Hepatocyte (in vitro differentiated cells): ENCODE results near the gene FSHB. TPM values are rescaled to one million over a fixed set of nuclear protein-coding genes. Genes with fewer than 3 reads are reported as not detected.

ENCODE experiments used
- DNase-seq: peaks from one replicate; pipeline ENCODE4 v3.0.0-alpha.2; 2016; ENCODE audit warnings: low spot score
- H2AFZ ChIP-seq: fragments of 200-600 bp; sonication (generic); 2 replicates; pipeline ENCODE4 v1.6.0; 2016; ENCODE audit warnings: antibody characterized with exemption, mild to moderate bottlenecking
- H3K27ac ChIP-seq: fragments of 200-600 bp; sonication (generic); 2 replicates; pipeline ENCODE4 v1.5.1; 2016; ENCODE audit warnings: mild to moderate bottlenecking
- H3K27me3 ChIP-seq: fragments of 200-600 bp; sonication (generic); 2 replicates; pipeline ENCODE4 v1.6.1; 2016
- H3K36me3 ChIP-seq: fragments of 200-600 bp; sonication (generic); replicated peaks from 2 replicates; pipeline ENCODE4 v1.5.1; 2016; ENCODE audit warnings: low read depth; ENCODE audit not compliant: insufficient read depth
- H3K4me1 ChIP-seq: fragments of 200-600 bp; sonication (generic); 2 replicates; pipeline ENCODE4 v1.5.1; 2016; ENCODE audit warnings: mild to moderate bottlenecking, moderate library complexity; ENCODE audit not compliant: insufficient read depth
- H3K4me2 ChIP-seq: fragments of 200-600 bp; sonication (generic); 2 replicates; pipeline ENCODE4 v1.6.0; 2016
- H3K4me3 ChIP-seq: fragments of 200-600 bp; sonication (generic); 2 replicates; pipeline ENCODE4 v1.5.1; 2016; ENCODE audit warnings: mild to moderate bottlenecking
- H3K79me2 ChIP-seq: fragments of 200-600 bp; sonication (generic); 2 replicates; pipeline ENCODE4 v1.6.0; 2017; ENCODE audit warnings: mild to moderate bottlenecking
- H3K9me2 ChIP-seq: fragments of 200-600 bp; sonication (generic); replicated peaks from 2 replicates; pipeline ENCODE4 v1.6.0; 2017; ENCODE audit warnings: mild to moderate bottlenecking; ENCODE audit not compliant: insufficient read depth
- H3K9me3 ChIP-seq: fragments of 200-600 bp; sonication (generic); 2 replicates; pipeline ENCODE4 v1.5.1; 2016; ENCODE audit warnings: low read depth, mild to moderate bottlenecking
- H4K20me1 ChIP-seq: fragments of 200-600 bp; sonication (generic); 2 replicates; pipeline ENCODE4 v1.6.0; 2016; ENCODE audit warnings: mild to moderate bottlenecking; ENCODE audit not compliant: insufficient read depth, poor library complexity, severe bottlenecking
- CTCF ChIP-seq: fragments of 200-600 bp; sonication (generic); IDR thresholded peaks from 2 replicates; pipeline ENCODE4 v1.5.1; 2016; ENCODE audit warnings: antibody characterized with exemption, mild to moderate bottlenecking; ENCODE audit not compliant: poor library complexity
- EZH2 ChIP-seq: fragments of 200-600 bp; sonication (generic); IDR thresholded peaks from 2 replicates; pipeline ENCODE4 v1.6.1; 2016; ENCODE audit warnings: antibody characterized with exemption, mild to moderate bottlenecking, borderline replicate concordance
- EZH2phosphoT487 ChIP-seq: fragments of 200-600 bp; sonication (generic); IDR thresholded peaks from one replicate; pipeline ENCODE4 v1.6.1; 2018; ENCODE audit warnings: antibody characterized with exemption, mild to moderate bottlenecking, low read depth, moderate library complexity; ENCODE audit not compliant: unreplicated experiment, severe bottlenecking
- WGBS: methylation state at CpG from one replicate; pipeline ENCODE4 v1.1.6; 2016; ENCODE audit warnings: low lambda C conversion rate; ENCODE audit errors: missing lambda C conversion rate; 5-methylcytosine and 5-hydroxymethylcytosine counted together
- polyA plus RNA-seq: library from polyadenylated mRNA; unstranded; fragments of >200 nt; fragmentation: Nextera tagmentation; extraction: Ambion mirVana; gene quantifications from 2 replicates; pipeline ENCODE4 v1.2.1, GENCODE V29; 2016
- total RNA-seq: library from RNA; depleted of rRNA; stranded (reverse); fragments of >200 nt; gene quantifications from 2 replicates; pipeline ENCODE4 v1.2.3, GENCODE V29; 2014

FSHB gene
- total and polyA plus RNA-seq, 2 experiments from 2014 or later = not detected

- H3K4me1 ChIP-seq = no peaks in the 10 kb centered on the region
- no peaks in the 10 kb centered on the region for H3K9me3 ChIP-seq
- no peaks in the 10 kb centered on the region for H3K9me2 ChIP-seq
- H2AFZ ChIP-seq = no peak overlapping the region
- H3K4me2 ChIP-seq = no peak overlapping the region
- no peaks in the 10 kb centered on the region for H4K20me1 ChIP-seq
- H3K4me3 ChIP-seq = no peak overlapping the region
- no peak for TF ChIP-seq EZH2
- TF ChIP-seq EZH2phosphoT487 = no peak
- no peak for TF ChIP-seq CTCF
- H3K79me2 ChIP-seq = no peaks in the 10 kb centered on the region
- WGBS = 86% methylated on average over 2 of the region's 2 CpGs
- no peak overlapping the region for H3K27ac ChIP-seq
- DNase-seq = no peak
- no peaks in the 10 kb centered on the region for H3K27me3 ChIP-seq
- no peaks in the 10 kb centered on the region for H3K36me3 ChIP-seq
Observed at GRCh38 chr11:30279796-30280195, 49.0 kb downstream of the FSHB start.

GRCh38 chr11:30281476-30282288, 50.9 kb downstream of the FSHB start:
- Histone ChIP-seq H3K79me2 (no peaks in the 10 kb centered on the region), H3K4me3 (no peak overlapping the region), H3K4me2 (no peak overlapping the region), H3K9me3 (no peaks in the 10 kb centered on the region), H3K9me2 (no peaks in the 10 kb centered on the region), H2AFZ (no peak overlapping the region), H3K27ac (no peak overlapping the region), H4K20me1 (no peaks in the 10 kb centered on the region), H3K27me3 (no peaks in the 10 kb centered on the region), H3K36me3 (no peaks in the 10 kb centered on the region), H3K4me1 (no peaks in the 10 kb centered on the region)
- TF ChIP-seq CTCF (no peak), EZH2 (no peak), EZH2phosphoT487 (no peak)
- DNase-seq = no peak
- WGBS = 76% methylated on average over 7 of the region's 7 CpGs

- no peak for TF ChIP-seq EZH2
- TF ChIP-seq CTCF = no peak
- no peak for TF ChIP-seq EZH2phosphoT487
- Histone ChIP-seq H3K36me3 (no peaks in the 10 kb centered on the region), H3K4me1 (no peaks in the 10 kb centered on the region), H3K79me2 (no peaks in the 10 kb centered on the region), H3K27ac (no peak overlapping the region), H3K27me3 (no peaks in the 10 kb centered on the region), H3K9me2 (no peaks in the 10 kb centered on the region), H3K4me3 (no peak overlapping the region), H3K4me2 (no peak overlapping the region), H4K20me1 (no peaks in the 10 kb centered on the region), H3K9me3 (no peaks in the 10 kb centered on the region), H2AFZ (no peak overlapping the region)
- DNase-seq = no peak
- WGBS = 84% methylated on average over 3 of the region's 3 CpGs
Observed at GRCh38 chr11:30282289-30282631, 51.4 kb downstream of the FSHB start.

Other genes starting within 250 kb of the FSHB start
- gene KCNA4, start 214.0 kb upstream of the FSHB start, total RNA-seq = 1.1 and 1.6 TPM in 2 replicates
- gene KCNA4, start 214.0 kb upstream of the FSHB start, polyA plus RNA-seq = 0.38 and 0.47 TPM in 2 replicates
- 21.7 and 26.5 TPM in 2 replicates for gene ARL14EP, start 92.1 kb downstream of the FSHB start, total RNA-seq
- gene ARL14EP, start 92.1 kb downstream of the FSHB start, polyA plus RNA-seq = 16.6 and 22.2 TPM in 2 replicates